ENCODE measurements around the gene AMIGO2.

AMIGO2 gene

GRCh38 chr12:47033081-47033480, 46.7 kb downstream of the AMIGO2 start:
- DNase-seq (ENCODE audit: low read depth), result no peak

GRCh38 chr12:47032644-47033043, 47.1 kb downstream of the AMIGO2 start:
- no peak for DNase-seq (ENCODE audit: low read depth)

GRCh38 chr12:47029903-47030302, 49.9 kb downstream of the AMIGO2 start:
- DNase-seq (ENCODE audit: low read depth), result no peak

- DNase-seq (ENCODE audit: low read depth), result no peak
These were observed 50.6 kb downstream of the AMIGO2 start for GRCh38 chr12:47028981-47029708.

- DNase-seq (ENCODE audit: low read depth), result no peak
These were observed 51.6 kb downstream of the AMIGO2 start for GRCh38 chr12:47028186-47028585.

All from stimulated activated CD8-positive, alpha-beta memory T cell treated with anti-CD3 and anti-CD28 coated beads, Interleukin-15, amount 100 ng/mL, for 1 hour (primary cell).